ENCODE measurements around the gene CDH20. TPM values are rescaled to one million over a fixed set of nuclear protein-coding genes. Genes with fewer than 3 reads are reported as not detected.

Gene CDH20
- total and polyA plus RNA-seq, 2 experiments from 2014 or later: not detected

DNA sequence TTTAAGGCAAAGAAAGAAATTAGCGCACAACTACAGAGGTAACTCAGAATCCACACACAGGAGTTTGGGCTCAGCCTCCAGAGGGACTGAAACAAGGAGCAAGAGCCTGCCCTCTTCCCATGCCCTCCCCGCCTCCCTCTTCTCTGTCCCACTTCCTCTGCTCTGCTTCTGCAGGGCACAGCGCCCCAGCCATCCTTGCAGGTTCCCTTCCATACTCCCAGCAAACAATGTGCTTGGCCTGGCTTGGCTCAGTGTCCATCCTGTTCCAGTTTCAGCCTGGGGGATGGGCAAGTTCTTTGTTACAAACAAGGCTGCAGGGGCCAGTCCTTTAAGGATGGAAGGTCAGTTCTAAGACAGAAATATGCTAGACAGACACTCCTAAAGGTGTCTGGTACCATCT, 133.5 kb downstream of the CDH20 start:
- Histone ChIP-seq H3K9me3 (ENCODE audit: low read depth) (no peaks in the 10 kb centered on the region), H3K4me3 (no peak overlapping the region), H3K27ac (no peak overlapping the region), H3K4me1 (ENCODE audit: low read depth) (peaks cover 7% of the 10 kb centered on the region), H3K36me3 (no peaks in the 10 kb centered on the region), H3K27me3 (no peaks in the 10 kb centered on the region)
- TF ChIP-seq CTCF (IDR thresholded peaks at IDR 0.05; ENCODE audit: low read depth, low read length): no peak
- no peak for DNase-seq (ENCODE audit: low read depth in 1 of 2, low spot score in 1 of 2)

DNA sequence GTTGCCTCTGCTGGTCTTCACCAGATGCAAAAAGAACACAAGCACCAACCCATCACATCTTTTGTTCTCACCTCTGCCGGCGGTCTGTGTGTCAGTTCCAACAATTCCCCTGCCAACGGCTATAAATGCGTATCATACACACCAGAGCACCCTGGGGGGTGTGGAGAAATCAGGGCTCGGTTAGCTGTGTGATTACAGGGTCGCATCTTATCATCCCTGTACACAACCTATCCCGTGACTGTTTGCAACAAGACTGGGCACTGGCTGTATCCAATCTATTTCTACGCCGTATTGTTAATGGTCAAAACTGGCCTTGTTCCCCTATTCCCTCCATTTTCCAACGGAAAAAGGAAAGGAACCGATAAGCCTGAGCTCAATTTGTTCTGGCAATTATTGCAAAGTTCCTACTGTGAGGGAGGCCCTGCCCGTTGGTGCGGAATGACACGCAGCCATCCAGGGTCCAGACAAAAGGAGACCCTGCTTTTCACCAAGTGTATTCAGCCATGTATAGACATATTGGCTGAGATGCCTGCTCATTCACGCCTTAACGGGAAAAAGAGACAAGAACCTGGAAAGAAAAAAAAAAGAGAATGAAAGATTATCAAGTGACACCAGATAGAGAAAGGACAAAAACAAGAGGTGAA, 136.9 kb downstream of the CDH20 start:
- Histone ChIP-seq H3K36me3 (no peaks in the 10 kb centered on the region), H3K27me3 (no peaks in the 10 kb centered on the region), H3K4me1 (ENCODE audit: low read depth) (peaks cover 14% of the 10 kb centered on the region), H3K9me3 (ENCODE audit: low read depth) (no peaks in the 10 kb centered on the region), H3K4me3 (no peak overlapping the region), H3K27ac (no peak overlapping the region)
- no peak for DNase-seq (ENCODE audit: low read depth in 1 of 2, low spot score in 1 of 2)
- TF ChIP-seq CTCF (IDR thresholded peaks at IDR 0.05; ENCODE audit: low read depth, low read length): no peak

DNA sequence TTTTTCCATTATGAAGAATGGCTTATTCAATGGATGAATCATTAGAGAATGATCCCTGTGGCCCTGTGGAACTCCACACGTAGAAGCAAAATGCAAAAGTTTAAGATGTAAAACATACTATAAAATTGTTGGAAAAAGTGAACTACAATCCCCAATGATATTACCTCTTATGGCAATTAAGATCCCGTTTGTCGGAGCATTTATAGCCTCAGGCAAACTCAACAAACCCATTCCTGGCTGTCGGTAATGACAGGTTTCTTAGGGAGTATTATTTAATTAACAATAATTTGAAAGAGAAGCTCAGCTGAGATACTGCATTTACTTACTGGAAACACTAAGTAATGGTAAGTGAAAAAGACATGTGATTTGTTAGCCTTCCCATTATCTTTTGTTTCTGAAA, 138.3 kb downstream of the CDH20 start:
- no peak for TF ChIP-seq CTCF (IDR thresholded peaks at IDR 0.05; ENCODE audit: low read depth, low read length)
- no peak for DNase-seq (ENCODE audit: low read depth in 1 of 2, low spot score in 1 of 2)
- Histone ChIP-seq H3K27me3 (no peaks in the 10 kb centered on the region), H3K27ac (no peak overlapping the region), H3K9me3 (ENCODE audit: low read depth) (no peaks in the 10 kb centered on the region), H3K36me3 (no peaks in the 10 kb centered on the region), H3K4me1 (ENCODE audit: low read depth) (peaks cover 14% of the 10 kb centered on the region), H3K4me3 (no peak overlapping the region)

DNA sequence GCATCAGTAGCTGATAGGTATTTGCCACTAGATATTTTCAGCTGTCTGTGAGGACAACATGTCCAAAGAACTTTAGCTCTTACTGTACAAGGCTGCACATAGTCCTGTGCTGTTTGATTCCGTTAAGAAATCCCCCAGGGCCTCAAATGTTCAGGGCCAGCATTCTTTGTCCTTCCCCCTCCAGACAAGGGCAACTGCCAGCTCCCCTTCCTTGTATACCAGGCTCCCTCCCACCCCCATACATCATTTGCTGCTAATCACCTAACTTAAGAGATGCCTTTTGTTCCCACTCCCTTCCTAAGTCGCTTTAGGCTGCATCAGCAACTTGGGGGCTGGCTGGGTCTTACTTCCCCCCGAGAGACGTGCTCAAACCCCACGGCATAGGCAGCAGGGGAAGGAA, 138.7 kb downstream of the CDH20 start:
- TF ChIP-seq CTCF (IDR thresholded peaks at IDR 0.05; ENCODE audit: low read depth, low read length): no peak
- H3K4me3 ChIP-seq: no peak overlapping the region
- H3K36me3 ChIP-seq: no peaks in the 10 kb centered on the region
- H3K27ac ChIP-seq: no peak overlapping the region
- H3K4me1 ChIP-seq (ENCODE audit: low read depth): peaks cover 14% of the 10 kb centered on the region
- H3K27me3 ChIP-seq: no peaks in the 10 kb centered on the region
- no peaks in the 10 kb centered on the region for H3K9me3 ChIP-seq (ENCODE audit: low read depth)
- DNase-seq (ENCODE audit: low read depth in 1 of 2, low spot score in 1 of 2): peak in 1 of 2 donors; percentile 2

DNA sequence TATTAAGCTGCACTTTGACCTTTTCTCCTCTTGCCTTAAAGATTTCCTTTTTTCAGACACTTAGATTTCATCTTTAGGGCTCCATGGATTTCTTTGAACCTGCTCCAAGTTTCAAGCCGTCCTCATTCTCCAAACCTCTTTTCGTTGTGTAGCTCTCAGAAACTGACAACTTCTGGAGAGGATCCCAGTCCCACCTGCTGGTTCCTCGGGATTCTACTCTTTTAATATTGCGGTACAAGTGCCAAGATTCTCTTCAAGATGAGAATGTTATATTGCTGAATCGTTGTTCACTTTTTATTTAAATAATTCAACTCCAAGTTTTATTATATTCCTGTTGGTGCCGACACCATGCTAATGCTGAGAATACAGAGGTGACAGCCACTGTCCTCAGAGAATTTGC, 141.1 kb downstream of the CDH20 start:
- Histone ChIP-seq H3K27me3 (no peaks in the 10 kb centered on the region), H3K36me3 (no peaks in the 10 kb centered on the region), H3K4me1 (ENCODE audit: low read depth) (peaks cover 14% of the 10 kb centered on the region), H3K9me3 (ENCODE audit: low read depth) (no peaks in the 10 kb centered on the region), H3K4me3 (no peak overlapping the region), H3K27ac (no peak overlapping the region)
- DNase-seq (ENCODE audit: low read depth in 1 of 2, low spot score in 1 of 2): no peak
- no peak for TF ChIP-seq CTCF (IDR thresholded peaks at IDR 0.05; ENCODE audit: low read depth, low read length)

Data from cardiac muscle cell (in vitro differentiated cells and primary cell).